ENCODE results near the gene TCF25.

GRCh38 chr16:89871895-89872294 lies 1.5 kb upstream of the TCF25 start:
- no peak for TF ChIP-seq CTCF (conservative IDR thresholded peaks at IDR 0.05; ENCODE audit: low read length)
- no peak for TF ChIP-seq EZH2phosphoT487 (IDR thresholded peaks at IDR 0.05; ENCODE audit: borderline replicate concordance)
